Motor neuron (in vitro differentiated cells): ENCODE measurements around the gene TNFRSF18. TPM values are rescaled to one million over a fixed set of nuclear protein-coding genes. Genes with fewer than 3 reads are reported as not detected.

Experiments used
- ATAC-seq, 8 experiments: fragments of 200-7000 bp; cut with Tn5 transposase; replicated peaks in 6 of 8; 2 replicates each; pipeline ENCODE4 v1.8.0; 2021; ENCODE audit warnings: mild to moderate bottlenecking in 8 of 8, moderate library complexity in 8 of 8
- H3K27ac ChIP-seq, 2 donors: fragments of 250-450 bp; sonication (Bioruptor Pico); 2 replicates each; pipeline ENCODE4 v1.9.0; 2021; ENCODE audit warnings: antibody characterized with exemption in 2 of 2, mild to moderate bottlenecking in 2 of 2, moderate library complexity in 1 of 2
- H3K4me1 ChIP-seq, 2 donors: fragments of 250-450 bp; sonication (Bioruptor Pico); replicated peaks in 1 of 2; 2 replicates each; pipeline ENCODE4 v1.6.1; 2021; ENCODE audit warnings: antibody characterized with exemption in 2 of 2, mild to moderate bottlenecking in 2 of 2, moderate library complexity in 1 of 2
- H3K4me3 ChIP-seq, 5 donors: fragments of 250-450 bp; sonication (Bioruptor Pico); 2 replicates each; pipeline ENCODE4 v1.9.0; 2021; ENCODE audit warnings: antibody characterized with exemption in 5 of 5, mild to moderate bottlenecking in 5 of 5, moderate library complexity in 4 of 5
- WGBS, 10 experiments: fragments of 450-650 bp; shearing (Covaris generic); methylation state at CpG; one replicate each; pipeline ENCODE4 v1.0.0; 2022; 5-methylcytosine and 5-hydroxymethylcytosine counted together
- in situ Hi-C, 9 experiments: fragments of 400-800 bp; cut with MboI; loops; one replicate each; pipeline ENCODE4 v1.15.0; 2021; ENCODE audit warnings: low sequenced_read_pairs in 9 of 9, low pct_unique_long_range_greater_than_20kb in 2 of 9; ENCODE audit not compliant: unreplicated experiment in 9 of 9
- total RNA-seq, 8 experiments: library from RNA; unstranded; fragments of 300-600 nt; gene quantifications; 2 replicates each; pipeline versions ENCODE4 v1.2.3 to v1.2.4, GENCODE V29; 2022

TNFRSF18 gene
- total RNA-seq, 8 experiments from 2014 or later: 0.24 to 0.49 TPM; not detected in 6

GRCh38 chr1:1169429-1170214 is 36.8 kb downstream of the TNFRSF18 start:
- WGBS, 10 experiments: 67 to 80% methylated on average over 2 to 11 of the region's 32 CpGs; no CpG with 5 or more reads in 8 of the 10 experiments
- Histone ChIP-seq H3K4me1 (peaks cover 17 to 48% of the 10 kb centered on the region in 2 donors), H3K4me3 (no peak overlapping the region), H3K27ac (no peak overlapping the region)
- in situ Hi-C loops: loop anchor here in 1 of 9 experiments (25.0 kb wide), 1 partner anchor 93 kb away; the partner anchor contains the start of gene UBE2J2
- ATAC-seq: no peak

GRCh38 chr1:1168451-1169411 is 37.7 kb downstream of the TNFRSF18 start:
- no peak for ATAC-seq
- no peak overlapping the region for H3K4me3 ChIP-seq
- in situ Hi-C loops: loop anchor here in 1 of 9 experiments (25.0 kb wide), 1 partner anchor 94 kb away; the partner anchor contains the start of gene UBE2J2
- 8 to 87% (median 61%) methylated on average over 2 to 14 of the region's 37 CpGs; no CpG with 5 or more reads in 6 of the 10 experiments for WGBS, 10 experiments
- H3K4me1 ChIP-seq: peaks cover 12 to 43% of the 10 kb centered on the region in 2 donors
- no peak overlapping the region for H3K27ac ChIP-seq

GRCh38 chr1:1167841-1168450 is 38.4 kb downstream of the TNFRSF18 start:
- Histone ChIP-seq H3K27ac (no peak overlapping the region), H3K4me3 (no peak overlapping the region), H3K4me1 (peaks cover 9 to 35% of the 10 kb centered on the region in 2 donors)
- no peak for ATAC-seq
- WGBS, 10 experiments: 70 to 100% (median 84%) methylated on average over 1 to 8 of the region's 36 CpGs; no CpG with 5 or more reads in 7 of the 10 experiments
- in situ Hi-C loops: loop anchor here in 1 of 9 experiments (25.0 kb wide), 1 partner anchor 94 kb away; the partner anchor contains the start of gene UBE2J2

GRCh38 chr1:1167398-1167821 is 39.0 kb downstream of the TNFRSF18 start:
- peak in 2 of 8 experiments; percentile 22 to 23 for ATAC-seq
- peaks cover 9 to 34% of the 10 kb centered on the region in 2 donors for H3K4me1 ChIP-seq
- in situ Hi-C loops: loop anchor here in 1 of 9 experiments (25.0 kb wide), 1 partner anchor 95 kb away; the partner anchor contains the start of gene UBE2J2
- no peak overlapping the region for H3K27ac ChIP-seq
- no peak overlapping the region for H3K4me3 ChIP-seq
- WGBS, 10 experiments: 80 to 90% methylated on average over 2 to 4 of the region's 20 CpGs; no CpG with 5 or more reads in 8 of the 10 experiments

GRCh38 chr1:1166642-1167397 is 39.6 kb downstream of the TNFRSF18 start:
- 79 to 87% (median 87%) methylated on average over 3 to 18 of the region's 44 CpGs; no CpG with 5 or more reads in 7 of the 10 experiments for WGBS, 10 experiments
- Histone ChIP-seq H3K4me1 (peaks cover 10 to 38% of the 10 kb centered on the region in 2 donors), H3K27ac (no peak overlapping the region), H3K4me3 (no peak overlapping the region)
- ATAC-seq: peak in 4 of 8 experiments; percentile 13 to 42 (median 28)
- in situ Hi-C loops: loop anchor here in 1 of 9 experiments (25.0 kb wide), 1 partner anchor 95 kb away; the partner anchor contains the start of gene UBE2J2

GRCh38 chr1:1165900-1166421 is 40.4 kb downstream of the TNFRSF18 start:
- peak in 5 of 8 experiments; percentile 8 to 36 (median 15) for ATAC-seq
- Histone ChIP-seq H3K4me1 (peaks cover 14 to 38% of the 10 kb centered on the region in 2 donors), H3K4me3 (no peak overlapping the region), H3K27ac (no peak overlapping the region)
- in situ Hi-C loops: loop anchor here in 1 of 9 experiments (25.0 kb wide), 1 partner anchor 96 kb away; the partner anchor contains the start of gene UBE2J2
- 20 to 75% (median 75%) methylated on average over 1 to 2 of the region's 23 CpGs; no CpG with 5 or more reads in 7 of the 10 experiments for WGBS, 10 experiments

GRCh38 chr1:1165485-1165884 is 40.9 kb downstream of the TNFRSF18 start:
- 69 to 100% (median 93%) methylated on average over 1 to 9 of the region's 12 CpGs; no CpG with 5 or more reads in 6 of the 10 experiments for WGBS, 10 experiments
- in situ Hi-C loops: loop anchor here in 1 of 9 experiments (25.0 kb wide), 1 partner anchor 97 kb away; the partner anchor contains the start of gene UBE2J2
- Histone ChIP-seq H3K4me3 (no peak overlapping the region), H3K4me1 (peaks cover 14 to 38% of the 10 kb centered on the region in 2 donors), H3K27ac (no peak overlapping the region)
- no peak for ATAC-seq

GRCh38 chr1:1164701-1165451 is 41.5 kb downstream of the TNFRSF18 start:
- Histone ChIP-seq H3K4me1 (peaks cover 14 to 35% of the 10 kb centered on the region in 2 donors), H3K27ac (no peak overlapping the region), H3K4me3 (no peak overlapping the region)
- ATAC-seq: no peak
- WGBS, 10 experiments: 0 to 92% (median 67%) methylated on average over 1 to 32 of the region's 48 CpGs; no CpG with 5 or more reads in 2 of the 10 experiments
- in situ Hi-C loops: loop anchor here in 1 of 9 experiments (25.0 kb wide), 1 partner anchor 97 kb away; the partner anchor contains the start of gene UBE2J2

- WGBS, 10 experiments: 56 to 100% (median 81%) methylated on average over 1 to 21 of the region's 26 CpGs; no CpG with 5 or more reads in 2 of the 10 experiments
- in situ Hi-C loops: loop anchor here in 1 of 9 experiments (25.0 kb wide), 1 partner anchor 98 kb away; the partner anchor contains the start of gene UBE2J2
- Histone ChIP-seq H3K4me1 (peaks cover 14 to 35% of the 10 kb centered on the region in 2 donors), H3K27ac (no peak overlapping the region), H3K4me3 (no peak overlapping the region)
- no peak for ATAC-seq
Observed at GRCh38 chr1:1164361-1164700, 42.1 kb downstream of the TNFRSF18 start.

GRCh38 chr1:1163538-1164070 is 42.8 kb downstream of the TNFRSF18 start:
- H3K4me3 ChIP-seq: no peak overlapping the region
- in situ Hi-C loops: loop anchor here in 1 of 9 experiments (25.0 kb wide), 1 partner anchor 99 kb away; the partner anchor contains the start of gene UBE2J2
- WGBS, 10 experiments: 73 to 96% (median 91%) methylated on average over 5 to 15 of the region's 33 CpGs; no CpG with 5 or more reads in 4 of the 10 experiments

More at GRCh38 chr1:1163538-1164070, 42.8 kb downstream of the TNFRSF18 start:
- ATAC-seq: no peak
- no peak overlapping the region for H3K27ac ChIP-seq
- peaks cover 16 to 30% of the 10 kb centered on the region in 2 donors for H3K4me1 ChIP-seq
